AG08396 (cell line): ENCODE results near the gene RIPOR3.
"Not testable (repeated sequence)": the region's sequence is repeated elsewhere in the genome, so short reads cannot be mapped to it uniquely, and the experiment has no call there.

Source experiments
- DNase-seq: peaks from one replicate; pipeline ENCODE4 v3.0.0; 2012; ENCODE audit warnings: low spot score, mixed read lengths

RIPOR3 gene

GRCh38 chr20:50607436-50607835 lies 83.9 kb downstream of the RIPOR3 start:
- DNase-seq = no peak

DNA sequence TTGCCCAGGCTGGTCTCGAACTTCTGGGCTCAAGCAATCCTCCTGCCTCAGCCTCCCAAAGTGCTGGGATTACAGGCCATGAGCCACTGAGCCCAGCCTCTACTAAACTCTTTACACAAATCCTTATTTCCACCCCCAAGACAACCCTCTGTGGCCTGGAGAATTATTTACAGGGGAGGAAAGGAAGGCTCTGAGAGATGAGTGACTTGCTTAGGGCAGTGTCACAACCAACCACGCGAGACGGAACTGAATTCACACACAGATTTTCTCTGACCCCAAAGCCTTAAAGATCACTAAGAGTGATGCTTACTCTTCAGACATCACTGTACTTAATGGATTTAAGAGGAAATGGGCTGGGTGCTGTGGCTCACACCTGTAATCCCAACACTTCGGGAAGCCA lies 86.2 kb downstream of the RIPOR3 start:
- no peak for DNase-seq

DNA sequence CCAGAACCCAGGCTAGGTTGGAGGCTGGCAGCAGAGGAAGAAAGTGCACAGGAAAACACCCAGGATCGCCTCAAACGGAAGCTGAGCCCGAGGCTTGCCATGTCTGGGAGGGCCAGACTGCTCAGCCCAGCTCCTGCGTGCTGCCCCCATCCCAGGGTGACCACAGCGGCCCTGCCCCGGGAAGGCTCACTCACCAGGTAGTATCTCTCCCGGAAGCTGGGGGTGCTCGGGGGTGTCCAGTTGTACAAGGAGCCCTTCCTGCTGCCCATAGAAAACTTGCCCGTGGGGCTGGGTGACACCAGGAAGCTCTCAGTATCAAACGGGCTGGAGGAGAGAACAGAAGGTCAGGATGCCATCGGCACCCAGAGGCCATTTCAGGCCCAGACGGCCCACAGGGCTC lies 86.9 kb downstream of the RIPOR3 start:
- DNase-seq = no peak

- no peak for DNase-seq
Measured at GRCh38 chr20:50602432-50603088, 88.8 kb downstream of the RIPOR3 start.

DNA sequence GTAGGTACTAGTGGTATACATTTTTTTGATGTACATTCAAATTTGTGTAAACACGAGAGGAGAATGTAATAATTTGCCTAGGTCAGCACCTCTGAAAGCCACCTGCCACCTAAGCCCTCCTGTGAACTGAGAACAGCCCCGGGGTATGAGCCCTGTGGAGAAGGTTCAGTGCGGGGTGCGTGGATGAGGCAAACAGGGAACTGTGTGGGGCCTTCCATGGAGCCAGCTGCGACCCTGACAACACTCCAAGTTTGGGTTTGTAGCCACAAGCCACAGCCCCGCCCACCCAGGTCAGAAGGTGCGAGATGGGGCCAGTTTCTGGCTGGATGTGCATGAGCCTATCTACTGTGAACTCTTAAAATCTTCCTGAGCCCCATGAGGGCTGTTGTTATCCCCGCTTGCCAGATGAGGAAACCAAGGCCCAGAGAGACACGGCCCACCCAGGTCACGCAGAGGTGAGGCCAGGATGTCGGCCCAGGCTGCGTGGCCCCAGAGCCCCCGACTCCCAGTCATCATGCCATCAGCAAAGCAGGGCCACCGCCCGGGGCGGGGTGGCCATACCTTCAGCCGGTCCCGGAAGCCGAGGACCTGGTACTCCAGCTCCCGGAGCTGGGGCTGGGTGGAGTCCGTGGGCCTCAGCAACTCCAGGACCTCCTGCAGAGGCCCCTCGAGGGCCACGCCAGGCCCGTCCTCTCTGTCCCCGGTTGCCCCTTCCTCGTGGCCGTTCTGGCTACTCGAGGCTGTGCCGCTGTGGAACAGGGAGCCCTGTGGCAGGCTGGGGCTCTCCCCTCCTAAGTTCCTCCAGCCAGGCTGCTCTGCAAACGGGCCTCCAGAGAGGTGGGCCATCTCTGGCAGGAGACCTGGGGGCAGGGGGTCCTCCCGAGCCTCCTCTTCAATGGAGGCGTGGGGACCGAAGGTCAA lies 89.6 kb downstream of the RIPOR3 start:
- DNase-seq = no peak

- DNase-seq = no peak
Measured at GRCh38 chr20:50600281-50600895, 91.0 kb downstream of the RIPOR3 start.

- DNase-seq = not testable (repeated sequence)
Measured at GRCh38 chr20:50598768-50599167, 92.6 kb downstream of the RIPOR3 start.

DNA sequence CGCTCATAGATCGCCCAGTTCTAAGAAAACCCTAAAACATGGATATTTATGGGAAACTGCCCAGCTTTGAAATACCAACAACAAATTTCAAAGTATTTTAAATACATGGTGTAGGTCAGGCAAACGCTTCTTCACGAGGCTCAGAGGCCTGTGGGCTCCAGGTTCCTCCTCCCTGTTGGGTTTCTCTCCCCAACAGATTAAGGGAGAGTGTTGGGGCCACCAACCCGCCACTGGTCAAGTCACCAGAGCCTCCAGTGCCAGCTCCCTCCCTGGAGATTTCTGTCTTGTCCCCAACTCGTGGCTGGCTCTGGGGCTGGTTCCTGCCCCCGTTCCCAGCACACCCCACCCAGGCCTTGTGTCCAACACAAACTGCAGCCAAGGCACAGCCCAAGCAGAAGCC lies 93.3 kb downstream of the RIPOR3 start:
- DNase-seq = no peak

GRCh38 chr20:50597406-50597969 lies 93.9 kb downstream of the RIPOR3 start:
- DNase-seq = no peak

- DNase-seq = no peak
Measured at GRCh38 chr20:50596694-50597021, 94.7 kb downstream of the RIPOR3 start.

DNA sequence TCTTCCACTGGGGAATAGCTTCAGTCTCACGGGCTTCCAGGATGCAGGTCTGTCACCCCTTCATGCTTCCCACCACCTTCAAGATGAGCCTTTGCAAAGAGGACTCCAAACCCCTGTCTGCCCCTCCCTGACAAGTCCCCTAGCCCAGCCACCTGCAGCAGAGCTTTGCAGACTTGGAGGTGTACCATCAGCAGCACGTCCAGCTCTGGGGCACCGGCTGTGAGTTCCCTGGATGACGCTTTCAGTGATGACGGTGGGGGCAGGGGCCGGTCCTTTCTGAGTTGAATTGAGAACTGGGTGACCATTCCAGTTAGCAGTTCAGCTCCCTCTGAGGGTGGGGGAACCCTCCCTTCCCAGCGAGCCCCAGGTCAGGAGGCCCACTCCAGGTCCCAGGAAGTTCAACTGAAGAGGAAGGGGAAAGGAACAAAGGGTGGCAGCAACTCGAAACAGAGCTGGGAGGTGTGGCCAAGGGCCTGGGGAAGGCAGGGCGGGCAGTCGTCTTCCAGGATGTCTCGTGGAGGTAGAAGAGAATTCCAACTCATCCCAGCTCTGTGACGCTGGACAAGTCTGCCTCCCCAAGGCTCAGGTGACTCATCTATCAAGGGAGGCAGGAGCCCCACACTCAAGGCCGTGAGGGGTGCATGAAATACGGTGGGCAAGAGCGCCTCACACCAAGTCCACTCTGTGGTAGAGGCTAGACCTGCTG lies 95.2 kb downstream of the RIPOR3 start:
- DNase-seq = no peak

DNA sequence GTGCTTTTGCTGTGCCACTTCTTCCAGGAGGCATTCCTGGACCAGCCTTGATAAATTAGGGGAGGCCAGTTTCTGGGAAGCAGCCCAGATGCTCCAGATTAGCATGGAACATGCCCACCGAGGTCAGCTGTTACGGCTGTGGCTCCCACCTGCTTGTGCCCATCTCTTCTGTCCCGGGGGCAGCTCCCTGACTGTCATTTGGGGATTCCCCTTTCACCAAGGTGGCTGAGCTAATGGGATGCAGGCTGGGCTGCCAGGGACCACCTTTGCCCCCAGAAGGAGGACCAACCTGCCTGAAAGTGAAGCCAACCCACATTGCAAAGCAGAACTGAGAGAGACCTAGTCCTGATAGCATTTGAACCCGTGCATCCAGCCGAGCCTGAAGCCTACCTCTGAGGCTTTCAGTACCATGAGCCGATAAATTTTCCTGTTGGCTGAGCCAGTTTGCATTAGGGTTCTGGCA lies 95.9 kb downstream of the RIPOR3 start:
- no peak for DNase-seq

DNA sequence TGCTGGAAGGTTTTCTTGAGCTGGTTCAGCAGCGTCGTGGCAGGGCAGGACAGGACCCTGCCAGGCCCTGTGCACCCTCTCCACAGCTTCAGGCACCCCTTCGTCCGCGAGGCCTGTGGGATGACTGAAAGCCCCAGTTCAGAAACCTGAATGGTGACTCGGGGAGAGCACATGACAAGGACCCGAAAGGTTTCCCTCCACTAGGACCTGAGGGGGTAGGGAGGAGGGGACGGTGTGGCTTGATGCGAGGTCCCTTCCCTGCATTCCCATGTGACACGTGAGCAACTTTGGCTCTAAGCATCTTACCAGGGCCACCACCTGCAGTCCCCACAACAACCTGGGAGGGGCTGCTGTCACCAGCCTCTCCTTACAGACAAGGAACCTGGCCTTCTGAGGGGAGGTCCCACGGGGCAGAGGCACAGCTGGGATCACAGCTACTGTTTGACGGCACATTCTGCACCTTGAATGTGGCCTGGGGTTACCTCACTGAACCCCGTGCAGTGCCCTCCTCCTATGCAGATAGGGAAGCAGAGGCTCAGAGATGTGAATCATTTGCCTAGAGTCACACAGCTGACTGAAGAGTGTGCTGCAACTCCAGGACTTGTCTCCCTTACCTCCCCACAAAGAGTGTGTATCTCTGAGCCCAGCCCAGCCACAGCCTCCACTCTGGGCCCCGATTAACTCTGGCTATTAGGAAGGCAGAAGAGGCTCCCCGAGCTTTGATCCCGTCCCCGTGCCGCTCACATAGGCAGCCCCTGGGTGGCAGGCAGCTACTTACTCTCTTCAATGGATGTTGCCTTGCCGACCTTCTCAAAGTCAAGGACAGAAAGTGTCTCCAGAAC lies 96.5 kb downstream of the RIPOR3 start:
- DNase-seq = no peak

- no peak for DNase-seq
Measured at GRCh38 chr20:50594231-50594590, 97.1 kb downstream of the RIPOR3 start.

GRCh38 chr20:50593005-50593335 lies 98.4 kb downstream of the RIPOR3 start:
- no peak for DNase-seq

- DNase-seq = no peak
Measured at GRCh38 chr20:50592282-50593004, 98.9 kb downstream of the RIPOR3 start.

- DNase-seq = no peak
Measured at GRCh38 chr20:50591233-50591852, 100.0 kb downstream of the RIPOR3 start.

- no peak for DNase-seq
Measured at GRCh38 chr20:50590348-50590664, 101.0 kb downstream of the RIPOR3 start.

DNA sequence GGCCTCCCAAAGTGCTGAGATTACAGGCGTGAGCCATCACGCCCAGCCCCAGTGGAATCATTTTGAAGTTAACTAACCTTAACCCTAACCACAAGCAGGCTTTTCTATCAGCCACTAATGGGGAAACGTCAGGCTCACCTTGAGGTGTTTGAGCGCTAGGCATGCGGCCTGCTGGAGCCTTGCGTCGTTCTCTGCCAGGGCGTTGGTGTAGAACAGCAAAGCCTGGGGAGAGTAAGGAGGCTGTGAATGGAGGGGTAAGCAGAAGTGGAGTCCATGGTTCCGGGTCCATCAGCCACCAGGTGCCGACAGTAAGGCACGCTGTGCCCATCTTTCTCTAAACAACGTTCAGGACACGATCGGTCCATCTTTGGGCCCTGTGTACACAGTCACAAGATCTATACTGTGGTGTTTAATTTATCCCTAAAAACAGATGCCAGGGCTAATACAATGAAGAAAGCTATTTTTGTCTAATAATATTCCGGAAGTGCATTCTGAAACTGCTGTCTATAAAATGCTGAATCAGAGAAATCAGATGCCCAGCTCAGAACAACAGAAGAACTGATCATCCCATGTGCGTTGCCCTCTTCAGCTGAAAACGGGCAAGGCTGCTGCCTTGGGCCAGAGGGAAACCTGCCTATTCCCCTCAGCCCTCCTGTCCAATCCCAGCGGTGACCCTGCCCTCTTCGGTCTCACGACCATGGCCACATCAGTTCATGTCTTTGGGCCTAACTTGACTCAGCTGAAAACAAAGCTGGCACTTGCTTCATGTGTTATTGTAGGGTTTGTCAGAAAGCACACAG lies 101.6 kb downstream of the RIPOR3 start:
- no peak for DNase-seq
